Prostate gland (tissue), 2 donors: Measurements from ENCODE around the gene TSSK6. TPM values are rescaled to one million over a fixed set of nuclear protein-coding genes. Genes with fewer than 3 reads are reported as not detected.

Experiments
- DNase-seq: peaks from one replicate; pipeline ENCODE4 v3.0.0-alpha.2; 2019; ENCODE audit warnings: low spot score
- H3K27ac ChIP-seq, 2 donors: fragments of 200-600 bp; sonication (generic); 2 replicates each; pipeline ENCODE4 v1.5.1; 2017 to 2019
- H3K27me3 ChIP-seq: fragments of 200-600 bp; sonication (generic); replicated peaks from 2 replicates; pipeline ENCODE4 v1.5.1; 2019; ENCODE audit not compliant: insufficient read depth
- H3K36me3 ChIP-seq, 2 donors: fragments of 200-600 bp; sonication (generic); 1 replicate in 1 of 2; 2 replicates in 1 of 2; pipeline versions ENCODE4 v1.5.1 to v1.8.1; 2017 to 2019
- H3K4me1 ChIP-seq: fragments of 200-600 bp; sonication (generic); replicated peaks from 2 replicates; pipeline ENCODE4 v1.5.1; 2019
- H3K4me3 ChIP-seq, 2 donors: fragments of 200-600 bp; sonication (generic); 2 replicates each; pipeline ENCODE4 v1.5.1; 2017 to 2019
- H3K9me3 ChIP-seq: fragments of 200-600 bp; sonication (generic); 2 replicates; pipeline ENCODE4 v1.5.1; 2017
- CTCF ChIP-seq, 4 experiments: fragments of 200-600 bp in 2 of 4; fragments of 450-650 bp in 2 of 4; sonication (generic) in 2 of 4; IDR thresholded peaks; 1 replicate in 3 of 4; 2 replicates in 1 of 4; pipeline ENCODE4 v1.5.1; 2016 to 2019; ENCODE audit warnings: antibody characterized with exemption in 4 of 4, mild to moderate bottlenecking in 2 of 4, moderate library complexity in 2 of 4
- POLR2A ChIP-seq: fragments of 450-650 bp; IDR thresholded peaks from one replicate; pipeline ENCODE4 v1.6.1; 2016; ENCODE audit warnings: antibody characterized with exemption, mild to moderate bottlenecking
- POLR2AphosphoS5 ChIP-seq: sonication (generic); formaldehyde crosslinking; IDR thresholded peaks from one replicate; pipeline ENCODE4 v1.6.1; 2017; ENCODE audit warnings: antibody characterized with exemption
- WGBS: methylation state at CpG from one replicate; pipeline ENCODE4 v1.1.5; 2018; 5-methylcytosine and 5-hydroxymethylcytosine counted together
- intact Hi-C: fragments of 100-400 bp; cut with DNase I; formaldehyde crosslinking; loops from one replicate; pipeline ENCODE4 v1.14.2; 2022
- total RNA-seq, 2 donors: library from RNA; depleted of rRNA; stranded (reverse); fragments of >200 nt; gene quantifications; one replicate each; pipeline ENCODE4 v1.1.0, GENCODE V29; 2016

The TSSK6 gene
- total RNA-seq, 2 donors from 2014 or later, result 7.3 to 22.3 TPM

- 75% methylated on average over 4 of the region's 4 CpGs for WGBS
- no peaks in the 10 kb centered on the region for H3K36me3 ChIP-seq
- TF ChIP-seq CTCF (IDR thresholded peaks at IDR 0.05) (no peak), POLR2A (no peak), POLR2AphosphoS5 (no peak)
- H3K27me3 ChIP-seq, result no peaks in the 10 kb centered on the region
- no peaks in the 10 kb centered on the region for H3K9me3 ChIP-seq
- H3K27ac ChIP-seq, result no peak overlapping the region
- no peak for DNase-seq
- no peak overlapping the region for H3K4me3 ChIP-seq
- H3K4me1 ChIP-seq, result no peaks in the 10 kb centered on the region
- intact Hi-C loops, result no loop called here
Measured at GRCh38 chr19:19559931-19560330, 44.6 kb upstream of the TSSK6 start.

GRCh38 chr19:19558636-19559035 lies 43.3 kb upstream of the TSSK6 start:
- no peak for TF ChIP-seq POLR2AphosphoS5
- no peak for TF ChIP-seq POLR2A
- TF ChIP-seq CTCF (IDR thresholded peaks at IDR 0.05), result no peak
- no peak overlapping the region for H3K27ac ChIP-seq
- H3K4me3 ChIP-seq, result no peak overlapping the region
- H3K36me3 ChIP-seq, result no peaks in the 10 kb centered on the region
- 93% methylated on average over 16 of the region's 16 CpGs for WGBS
- H3K4me1 ChIP-seq, result no peaks in the 10 kb centered on the region
- H3K27me3 ChIP-seq, result no peaks in the 10 kb centered on the region
- H3K9me3 ChIP-seq, result no peaks in the 10 kb centered on the region
- no peak for DNase-seq
- intact Hi-C loops, result no loop called here

GRCh38 chr19:19558055-19558454 lies 42.7 kb upstream of the TSSK6 start:
- no peak for TF ChIP-seq POLR2A
- no peak for TF ChIP-seq POLR2AphosphoS5
- TF ChIP-seq CTCF (IDR thresholded peaks at IDR 0.05), result no peak
- Histone ChIP-seq H3K4me3 (no peak overlapping the region), H3K9me3 (no peaks in the 10 kb centered on the region), H3K27me3 (no peaks in the 10 kb centered on the region), H3K27ac (no peak overlapping the region), H3K4me1 (no peaks in the 10 kb centered on the region), H3K36me3 (no peaks in the 10 kb centered on the region)
- intact Hi-C loops, result no loop called here
- WGBS, result 82% methylated on average over 15 of the region's 15 CpGs
- DNase-seq, result no peak

- Histone ChIP-seq H3K36me3 (no peaks in the 10 kb centered on the region), H3K4me1 (no peaks in the 10 kb centered on the region), H3K27ac (no peak overlapping the region), H3K27me3 (peaks cover 2% of the 10 kb centered on the region), H3K9me3 (no peaks in the 10 kb centered on the region), H3K4me3 (no peak overlapping the region)
- intact Hi-C loops, result no loop called here
- no peak for DNase-seq
- WGBS, result 69% methylated on average over 34 of the region's 34 CpGs
- TF ChIP-seq CTCF (IDR thresholded peaks at IDR 0.05), result peak in 3 of 4 experiments; percentile 39 to 56 (median 52)
- no peak for TF ChIP-seq POLR2AphosphoS5
Measured at GRCh38 chr19:19554074-19555023, 39.0 kb upstream of the TSSK6 start.

GRCh38 chr19:19553670-19554069 lies 38.3 kb upstream of the TSSK6 start:
- no peak overlapping the region for H3K27ac ChIP-seq
- no peak for TF ChIP-seq CTCF (IDR thresholded peaks at IDR 0.05)
- no peak for TF ChIP-seq POLR2AphosphoS5
- no peak for TF ChIP-seq POLR2A
- intact Hi-C loops, result no loop called here
- 91% methylated on average over 10 of the region's 10 CpGs for WGBS
- no peaks in the 10 kb centered on the region for H3K9me3 ChIP-seq
- no peak for DNase-seq
- H3K4me1 ChIP-seq, result no peaks in the 10 kb centered on the region
- peaks cover 2% of the 10 kb centered on the region for H3K27me3 ChIP-seq
- H3K4me3 ChIP-seq, result no peak overlapping the region
- no peaks in the 10 kb centered on the region for H3K36me3 ChIP-seq
